Measurements from ENCODE around the gene MYO15B.

The MYO15B gene

DNA sequence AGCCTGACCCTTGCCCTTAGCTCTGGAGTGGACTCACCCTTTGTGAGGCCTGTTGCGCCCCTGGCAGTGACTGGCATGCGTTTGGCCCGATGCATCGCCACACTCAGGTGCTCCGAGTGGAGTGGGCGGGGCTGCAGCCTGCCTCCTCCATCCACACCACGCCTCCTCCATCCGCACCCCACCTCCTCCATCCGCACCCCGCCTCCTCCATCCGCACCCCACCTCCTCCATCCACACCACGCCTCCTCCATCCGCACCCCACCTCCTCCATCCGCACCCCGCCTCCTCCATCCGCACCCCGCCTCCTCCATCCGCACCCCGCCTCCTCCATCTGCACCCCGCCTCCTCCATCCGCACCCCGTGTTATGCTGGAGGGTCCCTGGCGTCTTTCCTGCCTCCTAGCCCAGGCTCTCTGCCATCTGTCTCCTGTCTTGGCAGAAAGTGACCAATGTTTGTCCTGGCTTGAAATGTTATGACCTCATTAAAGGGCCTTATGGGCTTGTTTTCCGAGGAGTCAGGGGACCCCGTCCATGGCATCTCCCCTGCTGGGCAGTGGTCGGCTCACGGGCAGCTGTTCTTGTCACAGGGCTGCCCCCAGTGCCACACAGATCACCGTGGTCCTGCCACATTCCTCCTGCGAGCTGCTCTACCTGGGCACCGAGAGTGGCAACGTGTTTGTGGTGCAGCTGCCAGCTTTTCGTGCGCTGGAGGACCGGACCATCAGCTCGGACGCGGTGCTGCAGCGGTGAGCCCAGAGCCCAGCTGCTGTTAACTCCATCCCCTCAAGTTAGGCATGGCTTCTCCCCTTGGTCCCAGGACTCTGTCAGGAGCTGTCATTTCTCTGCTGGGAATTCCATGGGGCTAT is 28.7 kb upstream of the MYO15B start:
- DNase-seq (ENCODE audit: low read depth in 3 of 3) = no peak

DNA sequence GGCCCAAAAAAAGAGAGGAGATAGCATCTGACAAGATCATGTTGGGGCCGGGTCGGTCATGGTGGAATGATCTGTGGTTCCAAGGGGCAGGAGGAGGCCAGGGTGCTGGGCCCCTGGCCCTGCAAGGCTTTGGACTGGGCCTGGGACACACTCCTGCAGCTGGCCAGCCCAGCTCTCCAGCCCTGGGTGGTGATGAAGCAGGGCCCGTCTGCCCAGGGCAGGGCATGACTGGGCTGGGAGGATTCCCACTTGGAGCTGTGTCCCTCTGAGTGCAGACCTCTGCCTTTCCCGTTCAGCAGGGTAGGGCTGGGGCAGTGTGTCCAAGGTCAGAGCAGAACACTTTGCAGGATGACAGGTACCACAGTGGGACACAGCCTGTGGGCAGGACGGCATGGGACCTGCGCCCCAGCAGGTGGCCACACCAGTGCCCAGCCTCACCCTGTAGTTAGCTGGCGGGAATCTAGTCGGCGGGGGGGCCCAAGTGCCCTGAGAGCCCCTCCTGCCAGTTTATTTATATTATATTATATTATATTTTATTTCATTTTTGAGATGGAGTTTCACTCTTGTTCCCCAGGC is 27.6 kb upstream of the MYO15B start:
- DNase-seq (ENCODE audit: low read depth in 3 of 3) = no peak

DNA sequence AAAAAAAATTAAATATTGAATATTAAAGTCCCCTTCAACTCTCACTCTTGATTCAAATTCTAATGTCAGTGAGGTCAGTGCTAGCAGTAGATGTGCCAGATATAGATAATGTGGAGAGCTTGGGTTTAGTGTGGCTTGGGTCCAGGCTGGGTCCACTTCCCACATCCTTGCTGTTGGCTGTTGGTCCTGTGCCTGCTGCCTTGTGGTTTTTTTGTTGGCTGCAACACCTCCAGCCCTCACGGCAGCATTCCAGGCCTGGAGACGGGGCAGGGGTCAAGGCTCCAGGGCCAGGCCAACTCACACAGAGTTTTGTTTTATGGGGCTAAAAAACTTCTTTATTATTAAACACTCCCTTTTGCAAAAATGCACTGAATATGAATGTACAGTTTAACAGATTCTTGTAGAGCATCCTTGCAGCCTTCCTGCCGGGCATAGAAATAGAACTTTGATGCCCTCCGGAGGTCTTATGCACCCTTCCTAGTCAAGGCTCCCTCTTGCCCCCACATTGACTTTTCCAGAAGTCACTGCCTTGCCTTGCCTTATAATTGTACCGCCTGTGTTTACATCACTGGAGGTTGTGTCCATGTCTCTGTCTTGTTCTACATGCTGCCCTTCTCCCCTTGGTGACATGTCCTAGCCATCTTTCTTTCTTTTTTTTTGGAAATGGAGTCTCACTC is 25.5 kb upstream of the MYO15B start:
- no peak for DNase-seq (ENCODE audit: low read depth in 3 of 3)

DNA sequence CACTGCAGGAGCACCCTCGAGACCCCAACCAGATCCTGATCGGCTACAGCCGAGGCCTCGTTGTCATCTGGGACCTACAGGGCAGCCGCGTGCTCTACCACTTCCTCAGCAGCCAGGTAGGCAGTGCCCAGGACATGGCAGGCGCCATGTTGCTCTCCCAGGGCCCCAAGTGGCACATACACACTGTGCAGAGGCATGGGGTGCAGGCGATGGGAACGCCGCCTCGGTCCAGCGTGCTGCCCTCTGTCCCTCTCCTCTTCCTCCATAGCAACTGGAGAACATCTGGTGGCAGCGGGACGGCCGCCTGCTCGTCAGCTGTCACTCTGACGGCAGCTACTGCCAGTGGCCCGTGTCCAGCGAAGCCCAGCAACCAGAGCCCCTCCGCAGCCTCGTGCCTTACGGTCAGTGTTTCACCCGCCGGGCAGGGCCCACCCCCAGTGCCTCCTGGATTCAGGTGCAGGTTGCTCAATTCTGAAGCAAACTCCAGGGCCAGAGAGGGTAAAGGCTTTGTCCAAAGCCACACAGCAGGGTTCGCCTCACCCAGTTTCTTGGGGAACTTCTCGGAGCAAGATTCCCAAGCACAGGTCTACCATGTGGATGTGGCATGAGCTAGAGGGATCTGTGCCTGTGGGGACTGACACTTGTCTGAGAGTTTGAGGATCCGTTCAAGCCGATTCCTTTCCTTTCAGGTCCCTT is 24.4 kb upstream of the MYO15B start:
- no peak for DNase-seq (ENCODE audit: low read depth in 3 of 3)

DNA sequence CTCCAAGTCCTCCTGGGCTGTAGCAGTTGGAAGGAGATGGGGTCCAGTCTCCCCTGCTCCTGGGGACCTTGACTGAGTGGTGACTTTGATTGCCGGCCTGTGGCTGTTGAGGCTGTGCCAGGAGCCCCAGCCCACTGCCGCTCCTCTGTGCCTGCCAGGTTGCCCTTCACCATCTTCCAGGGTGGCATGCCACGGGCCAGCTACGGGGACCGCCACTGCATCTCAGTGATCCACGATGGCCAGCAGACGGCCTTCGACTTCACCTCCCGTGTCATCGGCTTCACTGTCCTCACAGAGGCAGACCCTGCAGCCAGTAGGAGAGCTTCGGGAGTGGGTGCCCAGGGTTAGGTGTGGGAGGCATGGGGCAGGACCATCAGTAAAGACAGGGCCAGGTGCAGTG is 23.4 kb upstream of the MYO15B start:
- DNase-seq (ENCODE audit: low read depth in 3 of 3) = no peak

DNA sequence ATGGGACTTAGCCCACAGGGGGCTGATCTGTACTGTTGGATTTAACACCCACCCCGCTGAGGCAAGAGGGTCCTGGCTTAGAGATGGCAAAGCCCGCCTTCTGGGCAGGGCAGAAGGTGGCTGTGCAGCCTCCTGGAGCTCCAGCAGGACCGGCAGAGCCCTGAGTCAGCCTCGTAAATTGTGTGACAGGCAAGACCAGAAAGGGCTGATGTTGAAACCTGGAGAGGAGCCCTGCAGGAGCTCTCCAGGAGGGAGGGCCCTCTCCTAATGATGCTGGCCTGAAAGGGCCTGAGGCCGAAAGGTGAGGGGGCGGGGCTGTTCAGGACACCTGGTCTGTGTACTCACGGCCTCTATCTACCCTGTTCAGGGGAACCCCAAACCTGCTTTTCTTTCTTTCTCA is 22.5 kb upstream of the MYO15B start:
- no peak for DNase-seq (ENCODE audit: low read depth in 3 of 3)

DNA sequence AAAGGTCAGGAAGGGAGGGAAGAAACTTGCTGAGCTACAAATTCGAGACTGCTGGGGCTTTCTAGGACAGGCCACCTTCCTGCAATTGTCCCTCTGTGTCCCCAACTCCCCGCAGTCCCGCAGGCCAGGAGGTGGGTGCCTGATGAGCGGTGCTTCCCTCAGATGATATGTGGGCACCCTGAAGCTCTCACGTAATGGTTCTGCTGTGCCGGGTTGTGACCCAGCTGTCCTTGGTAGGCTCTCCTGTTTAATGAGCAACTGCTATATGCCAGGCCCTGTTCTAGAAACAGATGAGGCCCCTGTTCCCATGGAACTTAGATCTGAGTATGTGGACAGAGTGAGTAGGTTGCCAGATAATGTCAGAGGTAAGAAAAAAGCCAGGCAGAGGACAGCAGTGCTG is 22.0 kb upstream of the MYO15B start:
- DNase-seq (ENCODE audit: low read depth in 3 of 3) = no peak

DNA sequence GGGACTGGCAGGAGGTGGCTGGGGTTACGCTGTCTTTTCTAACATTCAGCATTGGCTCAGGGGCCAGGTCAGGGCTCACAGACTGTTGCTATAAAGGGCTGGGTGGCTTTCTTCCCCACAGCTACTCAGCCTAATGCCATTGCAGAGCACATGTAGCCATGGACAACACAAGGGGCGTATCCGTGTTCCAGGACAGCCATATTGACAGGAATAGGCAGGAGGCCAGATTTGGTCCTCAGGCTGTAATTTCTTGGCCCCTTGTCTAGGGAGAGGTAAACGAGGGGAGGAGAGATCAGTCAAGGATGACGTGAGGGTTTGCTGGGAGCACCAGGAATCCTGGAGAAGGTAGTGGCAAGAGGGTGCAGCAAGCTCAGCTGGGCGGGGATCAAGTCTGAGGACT is 21.2 kb upstream of the MYO15B start:
- DNase-seq (ENCODE audit: low read depth in 3 of 3) = no peak

DNA sequence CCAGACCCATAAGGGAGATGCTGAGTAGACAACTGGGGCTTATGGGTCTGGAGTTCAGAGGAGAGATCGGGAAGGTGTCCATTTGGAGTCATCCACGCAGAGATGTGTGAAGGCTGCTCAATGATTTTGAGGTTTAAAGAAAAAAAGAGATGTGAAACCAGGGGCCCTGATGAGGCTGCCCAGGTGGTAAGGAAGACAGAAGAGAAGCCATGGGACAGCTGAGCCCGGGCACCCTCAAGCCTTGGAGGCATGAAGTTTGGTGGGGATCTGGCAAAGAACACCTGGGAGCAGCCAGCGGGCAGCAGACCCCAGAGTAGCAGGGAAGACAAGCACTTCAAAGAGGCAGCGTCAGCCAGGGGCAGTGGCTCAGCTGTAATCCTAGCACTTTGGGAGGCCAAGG is 20.8 kb upstream of the MYO15B start:
- DNase-seq (ENCODE audit: low read depth in 3 of 3) = no peak

DNA sequence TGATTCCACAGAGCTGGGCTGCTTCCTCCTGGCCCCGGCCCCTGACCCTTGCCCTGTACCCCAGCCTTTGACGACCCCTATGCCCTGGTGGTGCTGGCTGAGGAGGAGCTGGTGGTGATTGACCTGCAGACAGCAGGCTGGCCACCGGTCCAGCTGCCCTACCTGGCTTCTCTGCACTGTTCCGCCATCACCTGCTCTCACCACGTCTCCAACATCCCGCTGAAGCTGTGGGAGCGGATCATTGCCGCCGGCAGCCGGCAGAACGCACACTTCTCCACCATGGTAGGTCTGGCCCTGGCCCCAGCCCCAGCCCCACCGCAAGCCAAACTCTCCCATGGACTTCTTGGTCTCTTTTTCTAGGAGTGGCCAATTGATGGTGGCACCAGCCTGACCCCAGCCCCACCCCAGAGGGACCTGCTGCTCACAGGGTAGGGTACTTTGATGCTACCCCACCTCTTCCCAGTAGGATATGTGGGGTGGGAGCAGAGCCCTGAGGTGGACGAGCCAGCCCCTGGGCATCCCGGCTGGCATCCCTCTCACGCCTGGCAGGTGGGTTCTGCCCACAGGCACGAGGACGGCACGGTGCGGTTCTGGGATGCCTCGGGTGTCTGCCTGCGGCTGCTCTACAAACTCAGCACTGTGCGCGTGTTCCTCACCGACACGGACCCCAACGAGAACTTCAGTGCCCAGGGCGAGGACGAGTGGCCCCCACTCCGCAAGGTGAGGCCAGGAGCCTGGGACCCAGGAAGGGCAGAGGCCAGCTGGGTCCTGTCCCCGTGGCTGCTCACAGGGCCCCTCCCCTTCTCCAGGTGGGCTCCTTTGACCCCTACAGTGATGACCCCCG is 19.0 kb upstream of the MYO15B start:
- no peak for DNase-seq (ENCODE audit: low read depth in 3 of 3)

DNA sequence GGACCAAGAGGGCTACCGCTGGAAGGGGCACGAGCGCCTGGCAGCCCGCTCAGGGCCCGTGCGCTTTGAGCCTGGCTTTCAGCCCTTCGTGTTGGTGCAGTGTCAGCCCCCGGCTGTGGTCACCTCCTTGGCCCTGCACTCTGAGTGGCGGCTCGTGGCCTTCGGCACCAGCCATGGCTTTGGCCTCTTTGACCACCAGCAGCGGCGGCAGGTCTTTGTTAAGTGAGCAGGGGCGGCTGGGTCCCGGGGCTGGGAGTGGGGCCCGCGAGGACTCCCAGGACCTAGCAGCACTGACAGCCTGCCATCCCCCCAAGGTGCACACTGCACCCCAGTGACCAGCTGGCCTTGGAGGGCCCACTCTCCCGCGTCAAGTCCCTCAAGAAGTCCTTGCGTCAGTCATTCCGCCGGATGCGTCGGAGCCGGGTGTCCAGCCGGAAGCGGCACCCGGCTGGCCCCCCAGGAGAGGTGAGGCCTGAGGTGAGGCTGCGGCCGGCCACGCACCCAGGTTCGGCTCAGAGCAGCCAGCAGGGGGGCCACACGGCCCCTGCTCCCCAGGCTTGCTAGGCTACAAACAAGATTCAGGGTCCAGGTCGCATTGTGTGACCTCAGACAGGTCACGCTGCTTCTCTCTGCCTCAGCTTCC is 17.4 kb upstream of the MYO15B start:
- DNase-seq (ENCODE audit: low read depth in 3 of 3) = no peak

DNA sequence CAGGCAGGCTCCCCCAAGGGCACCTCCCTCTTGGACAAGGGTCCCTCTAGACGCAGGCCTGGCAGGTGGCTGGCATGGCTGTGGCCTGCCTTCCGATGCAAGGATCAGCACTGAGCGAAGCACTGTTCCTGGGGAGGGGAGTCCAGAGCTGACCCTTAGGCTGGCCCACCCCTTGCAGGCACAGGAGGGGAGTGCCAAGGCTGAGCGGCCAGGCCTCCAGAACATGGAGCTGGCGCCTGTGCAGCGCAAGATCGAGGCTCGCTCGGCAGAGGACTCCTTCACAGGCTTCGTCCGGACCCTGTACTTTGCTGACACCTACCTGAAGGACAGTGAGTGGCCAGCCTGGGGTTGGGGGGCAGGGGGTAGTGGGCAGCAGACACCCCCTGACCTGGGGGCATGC is 16.8 kb upstream of the MYO15B start:
- DNase-seq (ENCODE audit: low read depth in 3 of 3) = no peak

DNA sequence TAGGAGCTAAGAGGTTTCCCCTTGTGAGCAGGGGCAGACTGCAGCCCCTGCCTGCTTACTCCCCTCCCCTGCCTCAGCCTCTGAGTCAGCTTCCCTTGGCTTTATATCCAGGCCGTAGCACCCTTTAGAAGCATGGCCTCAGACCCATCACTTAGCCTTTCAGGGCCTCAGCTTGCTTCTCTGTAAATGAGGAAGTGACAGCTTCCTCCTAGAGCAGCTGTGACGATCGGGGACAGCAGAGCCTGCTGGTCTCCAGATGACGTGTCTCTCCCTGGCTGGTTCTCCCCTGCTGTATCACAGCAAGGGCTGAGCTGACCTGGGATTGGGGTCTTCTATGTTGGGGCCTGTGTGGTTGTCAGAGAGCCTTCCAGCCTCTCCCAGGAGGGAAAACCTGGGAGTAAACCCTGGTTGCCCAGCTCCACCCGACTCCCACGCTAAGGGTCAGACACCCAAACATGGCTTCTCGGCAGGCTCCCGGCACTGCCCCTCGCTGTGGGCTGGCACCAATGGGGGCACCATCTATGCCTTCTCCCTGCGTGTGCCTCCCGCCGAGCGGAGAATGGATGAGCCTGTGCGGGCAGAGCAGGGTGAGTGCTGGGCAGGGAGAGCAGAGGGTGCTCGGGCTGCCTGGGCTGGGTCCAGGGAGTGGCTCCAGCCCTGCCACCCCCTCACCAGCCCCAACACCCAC is 16.3 kb upstream of the MYO15B start:
- DNase-seq (ENCODE audit: low read depth in 3 of 3) = no peak

DNA sequence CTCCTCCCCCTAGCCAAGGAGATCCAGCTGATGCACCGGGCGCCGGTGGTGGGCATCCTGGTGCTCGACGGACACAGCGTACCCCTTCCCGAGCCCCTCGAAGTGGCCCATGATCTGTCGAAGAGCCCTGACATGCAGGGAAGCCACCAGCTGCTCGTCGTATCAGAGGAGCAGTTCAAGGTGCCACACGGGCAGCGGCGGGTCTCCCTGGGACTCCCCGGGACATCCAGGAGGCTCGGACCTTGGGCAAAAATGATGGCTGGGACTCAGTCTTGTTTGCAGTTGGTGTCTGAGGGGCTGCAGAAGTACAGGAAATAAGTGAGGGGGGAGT is 15.8 kb upstream of the MYO15B start:
- no peak for DNase-seq (ENCODE audit: low read depth in 3 of 3)

DNA sequence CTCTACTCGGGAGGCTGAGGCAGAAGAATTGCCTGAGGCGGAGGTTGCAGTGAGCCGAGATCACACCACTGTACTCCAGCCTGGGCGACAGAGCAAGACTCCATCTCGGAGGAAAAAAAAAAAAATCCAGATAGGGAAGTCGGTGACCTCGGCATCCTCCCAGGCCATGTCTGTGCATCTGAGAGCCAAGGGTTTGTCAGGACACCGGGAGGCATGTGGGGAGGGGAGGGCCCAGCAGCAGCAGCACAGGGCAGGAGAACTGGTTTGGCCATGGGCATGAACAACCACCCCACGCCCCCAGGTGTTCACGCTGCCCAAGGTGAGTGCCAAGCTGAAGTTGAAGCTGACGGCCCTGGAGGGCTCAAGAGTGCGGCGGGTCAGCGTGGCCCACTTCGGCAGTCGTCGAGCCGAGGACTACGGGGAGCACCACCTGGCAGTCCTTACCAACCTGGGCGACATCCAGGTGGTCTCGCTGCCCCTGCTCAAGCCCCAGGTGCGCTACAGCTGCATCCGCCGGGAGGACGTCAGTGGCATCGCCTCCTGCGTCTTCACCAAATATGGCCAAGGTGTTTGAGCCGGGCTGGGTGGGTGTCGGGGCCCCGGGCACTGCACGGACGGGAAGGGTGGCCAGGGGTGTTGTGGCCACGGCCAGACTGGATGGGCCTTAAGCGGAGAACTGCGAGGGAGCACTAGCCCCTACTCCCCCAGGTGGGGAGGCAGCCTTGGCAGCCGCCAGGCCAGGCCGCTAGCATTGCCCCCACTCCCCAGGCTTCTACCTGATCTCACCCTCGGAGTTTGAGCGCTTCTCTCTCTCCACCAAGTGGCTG is 14.7 kb upstream of the MYO15B start:
- DNase-seq (ENCODE audit: low read depth in 3 of 3) = no peak

DNA sequence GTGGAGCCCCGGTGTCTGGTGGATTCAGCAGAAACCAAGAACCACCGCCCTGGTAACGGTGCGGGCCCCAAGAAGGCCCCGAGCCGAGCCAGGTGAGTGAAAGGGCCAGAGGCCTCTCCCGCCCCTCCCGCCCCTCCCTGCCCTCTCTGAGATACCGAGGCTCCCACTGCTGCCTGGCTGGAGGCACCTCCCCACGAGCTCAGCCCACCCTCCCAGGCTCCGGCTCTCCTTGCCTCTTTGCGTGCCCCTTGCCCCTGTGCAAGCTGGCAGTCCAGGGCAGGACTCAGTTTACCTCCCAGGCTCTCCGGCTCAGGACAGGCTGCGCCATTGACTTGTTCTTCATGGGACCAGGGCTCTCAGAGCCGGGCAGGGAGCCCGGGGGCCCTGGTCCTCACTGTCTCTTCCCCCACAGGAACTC is 14.1 kb upstream of the MYO15B start:
- no peak for DNase-seq (ENCODE audit: low read depth in 3 of 3)

DNA sequence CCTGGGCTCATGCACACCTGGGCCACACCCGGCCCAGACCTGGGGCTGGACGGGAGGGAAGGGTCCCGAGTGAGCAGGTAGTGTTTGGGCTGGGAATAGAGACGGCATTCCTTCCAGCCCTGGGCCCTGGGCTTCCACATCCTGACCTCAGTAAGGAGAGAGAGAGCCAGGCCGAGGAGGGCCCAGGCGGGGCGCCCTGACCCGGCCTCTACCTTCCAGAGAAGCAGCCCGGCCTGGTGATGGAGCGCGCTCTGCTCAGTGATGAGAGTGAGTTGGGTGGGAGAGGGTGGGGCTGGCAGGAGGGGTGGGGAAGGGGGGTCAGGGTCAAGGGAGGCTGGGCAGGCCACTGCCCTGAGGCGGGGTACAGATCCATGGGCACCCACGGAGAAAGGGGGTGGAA is 13.6 kb upstream of the MYO15B start:
- no peak for DNase-seq (ENCODE audit: low read depth in 3 of 3)

DNA sequence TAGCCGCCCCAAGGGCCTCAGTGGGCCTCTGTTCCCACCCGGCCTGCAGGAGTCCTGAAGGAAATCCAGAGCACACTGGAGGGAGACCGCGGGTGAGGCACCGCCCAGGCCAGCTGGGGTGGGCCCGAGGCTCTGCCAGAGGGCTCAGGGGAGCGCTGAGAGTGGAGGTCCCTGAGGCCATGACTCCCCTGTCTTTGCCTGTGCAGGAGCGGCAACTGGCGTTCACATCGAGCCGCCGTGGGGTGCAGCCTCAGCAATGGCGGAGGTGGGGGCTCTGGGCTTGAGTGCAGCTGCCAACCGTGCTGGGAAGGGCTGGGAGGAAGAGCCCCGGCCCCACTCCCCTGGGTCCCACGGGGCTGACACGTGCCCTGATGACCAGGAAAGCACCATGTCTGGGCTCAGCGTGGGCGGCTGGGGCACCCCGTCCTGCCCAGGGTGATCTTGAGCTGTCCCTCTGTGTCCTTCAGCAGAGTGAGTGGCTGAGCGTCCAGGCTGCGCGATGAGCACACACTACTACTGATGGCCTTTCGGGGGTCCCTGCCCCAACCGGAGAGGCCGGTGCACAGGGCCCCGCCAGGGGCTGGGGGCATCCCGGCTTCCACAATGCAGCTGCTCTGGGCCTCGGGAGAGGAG is 13.1 kb upstream of the MYO15B start:
- DNase-seq (ENCODE audit: low read depth in 3 of 3) = no peak

DNA sequence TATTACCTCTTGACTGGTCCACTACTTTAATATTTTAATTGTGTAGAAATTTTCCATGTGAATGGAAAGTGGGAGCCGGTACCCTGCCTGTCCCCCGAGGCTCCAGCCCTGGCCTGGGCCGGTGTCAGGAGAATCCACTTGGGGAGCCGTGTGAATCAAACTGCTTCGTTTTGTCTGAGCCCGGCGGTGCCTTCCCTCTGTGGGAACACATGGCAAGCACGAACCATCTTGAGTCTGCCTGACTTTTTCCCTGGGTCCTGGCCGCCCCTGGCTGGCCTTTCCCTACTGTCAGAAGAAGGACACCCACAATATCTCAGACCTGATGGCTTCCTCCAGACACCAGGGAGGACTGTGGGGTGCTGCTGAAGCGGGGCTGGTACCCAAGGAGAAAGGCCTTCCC is 12.4 kb upstream of the MYO15B start:
- DNase-seq (ENCODE audit: low read depth in 3 of 3) = no peak

All from stimulated activated CD4-positive, alpha-beta T cell treated with anti-CD3 and anti-CD28 coated beads, TNF-alpha, amount 100 ng/mL, for 24 hours (primary cell).